GM12865 (cell line): ENCODE measurements around the gene AKR1C4.
"Not testable (repeated sequence)": the region's sequence is repeated elsewhere in the genome, so short reads cannot be mapped to it uniquely, and the experiment has no call there.

Experiments
- DNase-seq: peaks from one replicate; pipeline ENCODE4 v3.0.0; 2010; ENCODE audit warnings: low read depth
- H3K4me3 ChIP-seq: 2 replicates; pipeline ENCODE4 v1.5.1; 2011; ENCODE audit warnings: mild to moderate bottlenecking, low read depth, low read length, control low read depth
- CTCF ChIP-seq: IDR thresholded peaks from 2 replicates; pipeline ENCODE4 v1.5.1; 2011; ENCODE audit warnings: low read length, control low read depth, low read depth, inconsistent platforms; ENCODE audit not compliant: insufficient read depth; ENCODE audit errors: missing control alignments

Gene AKR1C4

GRCh38 chr10:5155951-5156350 is 40.7 kb upstream of the AKR1C4 start:
- no peak for TF ChIP-seq CTCF
- DNase-seq, result no peak
- H3K4me3 ChIP-seq, result no peak overlapping the region

GRCh38 chr10:5157501-5157900 is 39.1 kb upstream of the AKR1C4 start:
- no peak for DNase-seq
- H3K4me3 ChIP-seq, result no peak overlapping the region
- no peak for TF ChIP-seq CTCF

GRCh38 chr10:5159126-5159525 is 37.5 kb upstream of the AKR1C4 start:
- no peak for DNase-seq
- no peak overlapping the region for H3K4me3 ChIP-seq
- no peak for TF ChIP-seq CTCF

GRCh38 chr10:5163487-5163886 is 33.1 kb upstream of the AKR1C4 start:
- no peak for DNase-seq
- H3K4me3 ChIP-seq, result no peak overlapping the region
- TF ChIP-seq CTCF, result no peak

GRCh38 chr10:5165738-5166137 is 30.9 kb upstream of the AKR1C4 start:
- no peak for TF ChIP-seq CTCF
- no peak overlapping the region for H3K4me3 ChIP-seq
- DNase-seq, result no peak

- no peak for DNase-seq
- TF ChIP-seq CTCF, result no peak
Observed at GRCh38 chr10:5168897-5169420, 27.7 kb upstream of the AKR1C4 start.

GRCh38 chr10:5175581-5175980 is 21.1 kb upstream of the AKR1C4 start:
- H3K4me3 ChIP-seq, DNase-seq: not testable (repeated sequence)

More at GRCh38 chr10:5168897-5169420, 27.7 kb upstream of the AKR1C4 start:
- H3K4me3 ChIP-seq, result no peak overlapping the region

- H3K4me3 ChIP-seq, DNase-seq: not testable (repeated sequence)
Observed at GRCh38 chr10:5180503-5180902, 16.1 kb upstream of the AKR1C4 start.
